RKO (cell line): ENCODE results near the gene LAMTOR1.

Experiments
- DNase-seq: peaks from one replicate; pipeline ENCODE4 v3.0.0-alpha.2; 2016; ENCODE audit warnings: low spot score

The LAMTOR1 gene

DNA sequence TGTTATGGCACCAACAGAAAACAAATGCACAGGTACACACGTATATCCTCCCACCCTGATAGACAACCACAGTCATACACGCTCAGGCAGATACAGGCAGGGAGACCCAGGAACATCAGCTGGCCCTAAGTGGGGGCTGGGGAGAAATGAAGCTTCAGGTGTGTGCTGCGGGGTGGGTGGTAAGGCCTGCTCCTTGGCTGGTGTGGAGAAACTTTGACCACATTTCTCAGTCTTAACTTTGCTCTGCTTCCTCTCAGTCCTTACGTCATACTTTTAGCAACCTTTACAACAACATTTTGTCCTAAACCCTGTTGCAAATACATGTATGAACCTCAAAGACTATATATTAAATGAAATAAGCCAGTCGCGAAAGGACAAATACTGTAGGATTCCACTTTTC lies 16.1 kb upstream of the LAMTOR1 start:
- DNase-seq: no peak

DNA sequence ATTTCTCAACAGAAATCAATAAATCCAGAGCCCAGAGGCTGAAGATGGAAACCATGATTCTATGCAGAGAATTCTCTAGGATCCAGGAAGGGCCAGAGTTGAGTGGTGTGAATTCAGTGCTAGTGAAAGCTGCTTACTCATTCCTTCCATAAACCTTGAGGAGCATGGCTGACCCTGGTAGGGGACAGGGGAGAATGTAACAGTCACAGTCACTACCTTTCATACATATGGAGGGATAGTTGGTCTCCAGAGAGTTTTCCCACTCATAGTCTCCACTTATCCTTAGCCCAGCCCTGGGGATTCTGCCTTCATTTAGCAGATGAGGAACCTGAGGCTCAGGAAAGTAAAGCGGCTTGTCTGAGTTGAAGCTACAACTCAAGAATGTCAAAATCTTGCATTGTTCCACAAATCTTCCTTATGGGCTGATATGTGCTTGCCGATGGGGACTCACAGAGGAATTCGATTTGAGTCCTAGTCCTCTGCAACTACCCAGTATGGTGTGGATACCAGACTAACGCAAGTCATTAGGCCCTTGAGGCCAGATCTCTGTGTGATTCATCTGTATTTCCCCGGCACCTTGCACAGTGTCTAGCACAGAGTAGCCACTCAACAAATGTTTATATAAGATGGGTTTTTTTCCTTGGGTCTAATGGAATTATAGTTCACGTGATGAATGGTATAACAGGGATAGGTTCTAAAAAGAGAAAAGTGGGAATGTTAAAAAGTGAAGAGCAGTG lies 13.1 kb upstream of the LAMTOR1 start:
- no peak for DNase-seq

DNA sequence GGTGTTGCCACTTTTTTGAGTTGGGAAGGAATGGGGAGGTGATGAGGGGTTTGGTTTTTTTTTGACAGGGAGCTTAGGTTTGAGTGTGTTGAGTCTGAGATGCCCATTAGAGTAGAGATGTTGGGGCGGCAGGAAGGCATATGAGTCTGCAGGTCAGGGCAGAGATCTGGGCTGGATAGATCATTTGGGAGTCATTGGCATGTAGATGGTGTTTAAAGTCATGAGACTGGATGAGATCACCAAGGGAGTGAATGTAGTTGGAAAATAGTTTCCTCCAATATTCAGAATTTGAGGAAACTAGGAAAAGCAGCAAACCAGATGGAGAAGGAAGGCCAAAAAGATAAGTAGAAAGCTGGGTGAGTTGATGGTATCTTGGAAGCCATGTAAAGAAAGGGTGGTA lies 11.5 kb upstream of the LAMTOR1 start:
- no peak for DNase-seq

DNA sequence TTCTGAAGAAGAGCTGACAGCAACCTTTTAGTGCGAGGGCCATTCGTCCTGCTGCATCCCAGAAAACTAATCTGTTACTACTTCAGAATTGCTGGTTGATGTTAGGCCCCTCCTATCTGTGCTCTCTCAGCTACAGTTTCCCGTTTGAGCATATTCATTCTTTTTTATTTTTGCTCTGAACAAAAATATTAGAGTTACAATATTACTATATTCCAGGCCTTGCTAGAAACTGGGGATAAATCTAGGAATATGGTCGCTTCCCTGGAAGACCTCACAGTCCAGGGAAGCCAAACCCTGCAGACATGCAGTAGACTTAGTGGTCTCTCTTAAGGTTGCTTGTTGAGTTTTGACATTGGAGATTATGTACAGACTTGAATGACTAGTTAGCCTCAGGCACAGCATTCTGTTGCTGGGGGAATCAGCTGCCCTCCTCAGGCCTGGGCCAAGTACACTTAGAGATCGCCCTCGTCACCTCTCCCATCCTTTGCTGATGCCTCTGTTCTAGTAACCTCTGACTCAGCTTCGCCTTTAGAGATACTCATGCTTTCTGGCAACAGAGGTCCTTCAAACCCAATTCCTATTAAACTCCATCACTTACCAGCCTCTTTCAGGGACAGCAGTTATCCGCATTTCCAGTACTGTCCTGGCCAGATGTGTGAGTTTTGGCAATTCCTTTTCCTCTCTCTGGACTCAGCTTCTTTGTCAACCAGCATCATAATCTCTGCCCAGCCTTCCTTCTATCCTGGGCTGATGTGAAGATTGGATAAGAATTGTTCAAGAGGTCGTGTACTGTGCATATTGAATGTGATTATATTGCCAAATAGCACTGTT lies 10.1 kb upstream of the LAMTOR1 start:
- peak; percentile 59 for DNase-seq

DNA sequence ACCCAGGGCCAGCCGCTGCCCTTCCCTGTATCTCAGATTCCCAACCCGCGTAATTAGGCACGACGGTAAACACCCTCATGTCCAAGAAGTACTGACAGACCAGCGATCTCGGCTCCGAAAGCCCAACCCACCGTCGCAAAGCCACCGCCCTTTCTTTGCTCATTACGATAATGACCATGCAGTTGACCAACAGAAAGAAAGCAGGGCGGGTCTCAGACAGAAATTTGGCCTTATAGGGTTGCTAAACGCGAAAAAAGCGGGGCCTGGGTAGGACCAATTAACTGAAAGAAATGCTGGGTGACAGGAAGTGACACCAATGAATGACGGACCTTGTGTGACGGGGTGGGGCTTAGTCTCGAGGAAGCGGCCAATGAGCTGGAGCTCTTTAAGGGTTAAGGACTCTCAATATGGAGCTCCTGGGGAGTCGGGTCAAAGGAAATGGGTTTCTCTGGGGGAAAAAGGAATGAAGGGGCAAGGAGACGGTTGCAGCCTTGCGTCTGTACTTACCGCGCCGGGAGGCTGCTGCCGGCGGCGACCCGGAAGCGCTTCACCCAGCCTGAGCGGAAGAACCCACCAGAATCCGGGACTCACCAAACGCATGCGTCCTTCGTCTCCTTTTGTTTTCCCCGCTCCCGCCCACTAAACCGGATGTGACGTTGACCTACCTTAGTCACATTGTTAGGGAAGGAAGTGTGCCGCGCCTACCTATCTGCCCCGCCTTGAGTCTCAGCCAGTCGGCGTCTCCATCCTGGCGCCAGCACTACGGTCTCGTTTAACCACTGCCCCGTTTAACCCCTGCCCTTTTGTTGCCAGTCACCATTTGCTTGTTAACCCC lies 9.3 kb upstream of the LAMTOR1 start, which contains the start of gene ANAPC15:
Gene ANAPC15, minus strand, starts transcription at position 553 of the 835 bp plus-strand sequence. CDS start 1,419 bp downstream, outside the sequence.
- peak; percentile 99 for DNase-seq

DNA sequence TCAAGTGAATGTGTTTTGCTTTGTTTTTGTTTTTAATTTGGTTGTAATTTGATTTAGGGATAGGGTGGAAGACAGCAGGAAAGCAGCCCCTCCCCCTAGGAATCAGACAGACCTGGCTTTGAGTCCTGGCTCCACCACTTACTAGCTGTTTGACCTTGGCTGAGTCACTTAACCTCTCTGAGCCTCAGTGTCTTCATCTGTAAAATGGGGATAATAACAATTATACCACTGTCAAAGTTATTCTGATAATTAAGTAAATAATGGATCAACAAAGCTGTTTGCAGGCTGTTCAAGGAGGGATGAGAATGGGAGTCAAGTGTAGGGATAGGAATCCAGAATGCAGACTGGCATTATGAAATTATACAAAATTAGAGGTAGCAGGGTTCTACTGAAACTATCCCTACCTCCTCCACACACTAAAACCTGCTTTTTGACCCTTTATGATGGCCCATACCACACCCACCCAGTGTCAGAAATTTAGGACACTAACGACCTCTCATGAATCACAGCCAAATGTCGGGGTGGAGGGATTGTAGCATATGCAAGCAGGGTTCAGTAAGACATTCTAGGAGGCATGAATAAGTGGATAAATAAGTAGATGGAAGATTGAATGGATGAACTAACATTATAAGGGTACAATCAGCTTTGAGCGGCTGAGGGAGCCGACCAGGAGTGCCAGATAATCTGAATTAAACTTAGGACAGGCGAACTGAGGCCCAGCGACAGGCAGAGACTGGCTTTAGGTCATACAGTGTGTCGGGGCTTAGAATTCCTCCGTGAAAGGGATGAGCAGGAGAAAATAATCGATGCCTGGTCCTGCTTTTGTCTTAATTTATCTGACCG lies 8.4 kb upstream of the LAMTOR1 start:
- peak; percentile 21 for DNase-seq

DNA sequence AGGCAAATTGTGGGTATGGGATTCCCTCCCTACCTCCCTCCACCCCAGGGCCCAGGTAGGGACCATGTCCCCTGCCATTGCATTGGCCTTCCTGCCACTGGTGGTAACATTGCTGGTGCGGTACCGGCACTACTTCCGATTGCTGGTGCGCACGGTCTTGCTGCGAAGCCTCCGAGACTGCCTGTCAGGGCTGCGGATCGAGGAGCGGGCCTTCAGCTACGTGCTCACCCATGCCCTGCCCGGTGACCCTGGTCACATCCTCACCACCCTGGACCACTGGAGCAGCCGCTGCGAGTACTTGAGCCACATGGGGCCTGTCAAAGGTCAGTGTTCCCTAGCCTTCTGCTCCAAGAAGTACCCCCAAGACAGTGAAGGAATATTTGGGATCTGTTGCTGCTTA lies 2.8 kb upstream of the LAMTOR1 start, which contains the start of gene TOMT:
Gene TOMT, plus strand, starts transcription at position 37 of the 400 bp plus-strand sequence. Its CDS starts 28 bp downstream, at position 65.
- no peak for DNase-seq

DNA sequence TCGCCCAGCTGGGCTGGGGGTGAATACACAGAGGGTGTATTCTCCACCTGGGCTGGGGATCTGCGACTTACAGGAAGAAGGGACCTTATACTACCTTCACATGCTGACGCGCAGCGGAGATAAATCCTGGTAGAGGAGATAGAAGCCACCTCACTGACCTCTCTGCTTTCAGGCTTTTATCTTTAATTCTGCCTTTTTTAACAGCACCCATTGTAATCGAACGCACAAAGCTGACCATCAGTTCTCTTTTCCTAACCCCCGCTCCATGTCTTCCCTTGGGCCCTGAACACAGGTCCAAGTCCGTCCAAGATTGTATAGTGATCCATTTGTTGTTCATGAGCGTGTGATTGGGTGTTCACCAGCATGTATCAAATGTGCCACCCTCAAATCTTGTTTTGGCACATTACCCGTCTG lies 664 bp upstream of the LAMTOR1 start:
- DNase-seq: no peak

DNA sequence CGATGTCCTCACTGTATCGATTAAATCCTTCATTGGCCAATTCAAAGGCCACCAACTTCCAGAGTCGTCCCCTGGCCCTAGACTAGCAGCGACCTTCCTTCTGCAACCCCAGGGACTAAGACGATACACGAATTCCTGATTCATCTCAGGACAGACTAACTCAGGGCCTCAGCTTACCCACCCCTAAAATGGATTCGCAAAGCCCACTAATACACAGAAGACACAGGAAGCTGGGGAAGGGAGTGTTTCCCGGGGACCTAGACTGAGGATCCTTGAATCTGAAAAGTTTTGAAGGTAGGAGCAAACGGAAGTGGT lies 509 bp downstream of the LAMTOR1 start:
- peak; percentile 65 for DNase-seq

DNA sequence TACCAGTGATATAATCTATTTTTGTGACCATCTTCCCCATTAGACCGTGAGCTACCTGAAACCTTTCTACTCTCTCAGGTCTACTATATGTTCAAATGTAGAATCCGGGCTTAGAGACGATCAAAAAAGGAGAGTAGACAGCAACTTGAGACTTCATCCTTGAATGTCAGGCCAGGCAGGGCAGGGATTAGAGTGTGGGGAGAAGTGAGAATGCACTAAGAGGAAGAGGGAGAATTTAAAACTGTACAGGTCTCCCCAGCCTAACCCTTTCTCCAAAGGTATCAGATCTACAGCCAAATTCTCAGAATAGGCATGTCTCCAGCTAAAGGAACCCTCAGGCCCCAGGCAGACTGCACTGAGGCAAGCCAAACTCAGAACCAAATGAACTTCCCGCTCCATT lies 935 bp downstream of the LAMTOR1 start:
- no peak for DNase-seq

DNA sequence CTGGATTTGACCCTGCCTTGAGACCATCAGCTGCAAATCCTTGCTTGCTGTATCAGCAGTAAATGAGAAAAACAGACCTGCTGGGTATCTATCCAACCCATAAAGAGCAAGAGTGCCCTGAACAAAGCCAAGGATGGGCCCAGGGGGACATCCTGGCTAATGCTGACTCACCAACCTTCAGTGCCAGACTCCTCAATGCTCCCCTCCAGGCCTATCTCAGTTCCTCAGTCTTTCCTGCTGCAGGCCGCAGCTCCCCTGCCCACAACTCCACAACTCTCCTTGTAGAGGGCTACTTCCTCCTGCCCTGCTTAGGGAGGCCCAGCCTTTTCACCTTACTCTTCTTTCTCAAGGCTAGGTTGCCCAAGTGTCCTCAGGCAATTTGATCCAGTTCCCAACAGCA lies 2.6 kb downstream of the LAMTOR1 start:
- DNase-seq: no peak

DNA sequence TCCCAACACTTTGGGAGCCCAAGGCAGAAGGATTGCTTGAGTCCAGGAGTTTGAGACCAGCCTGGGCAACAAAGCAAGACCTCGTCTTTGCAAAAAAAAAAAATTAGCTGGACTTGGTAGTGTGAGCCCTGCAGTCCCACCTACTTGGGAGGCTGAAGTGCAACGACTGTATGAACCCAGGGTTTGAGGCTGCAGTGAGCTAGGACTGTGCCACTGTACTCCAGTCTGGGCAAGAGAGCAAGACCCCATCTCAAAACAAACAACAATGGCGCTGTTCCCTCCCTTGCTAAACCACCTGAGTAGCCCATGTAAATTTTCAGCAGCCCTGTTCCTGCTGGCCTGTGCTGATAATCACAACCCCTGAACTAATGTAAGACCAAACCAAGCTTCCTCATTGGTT lies 3.1 kb downstream of the LAMTOR1 start:
- no peak for DNase-seq

DNA sequence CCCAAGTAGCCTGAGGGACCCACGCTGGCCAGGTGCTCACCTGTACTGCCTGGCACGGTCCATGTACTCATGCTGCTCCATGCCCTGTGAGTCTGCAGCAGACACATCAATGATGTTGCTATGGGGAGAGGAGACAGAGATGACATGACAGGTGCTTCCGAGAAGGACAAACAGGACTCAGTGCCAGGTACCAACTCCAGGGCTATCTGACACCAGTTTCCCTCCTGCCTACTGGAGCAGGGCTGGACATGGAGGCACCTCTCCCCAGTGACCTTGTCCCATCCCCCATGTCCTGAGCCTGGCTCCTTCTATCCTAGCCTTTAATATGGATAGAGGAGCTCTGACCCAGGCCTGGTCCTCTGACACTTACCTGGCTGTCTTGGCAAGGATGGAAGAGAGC lies 4.4 kb downstream of the LAMTOR1 start:
- no peak for DNase-seq

DNA sequence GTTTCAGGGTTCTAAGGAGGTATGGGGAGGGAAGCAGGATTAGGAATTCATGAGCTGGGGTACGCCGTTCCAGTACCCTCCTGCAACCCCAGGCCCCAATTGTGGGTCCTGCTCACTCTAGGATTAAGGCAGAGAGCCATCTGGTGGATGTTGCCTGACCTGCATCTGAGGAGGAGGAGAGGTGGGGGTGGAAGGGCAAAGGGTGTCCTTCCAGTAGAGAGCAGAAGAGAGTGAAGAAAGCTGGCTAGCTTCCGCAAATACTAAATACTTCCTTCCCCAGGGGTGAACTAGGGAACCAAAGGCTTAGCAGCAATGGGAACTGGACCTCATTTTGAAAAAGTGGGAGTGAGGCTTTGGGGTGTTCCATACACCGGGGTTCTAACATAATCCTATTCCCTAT lies 11.8 kb downstream of the LAMTOR1 start:
- peak; percentile 46 for DNase-seq

DNA sequence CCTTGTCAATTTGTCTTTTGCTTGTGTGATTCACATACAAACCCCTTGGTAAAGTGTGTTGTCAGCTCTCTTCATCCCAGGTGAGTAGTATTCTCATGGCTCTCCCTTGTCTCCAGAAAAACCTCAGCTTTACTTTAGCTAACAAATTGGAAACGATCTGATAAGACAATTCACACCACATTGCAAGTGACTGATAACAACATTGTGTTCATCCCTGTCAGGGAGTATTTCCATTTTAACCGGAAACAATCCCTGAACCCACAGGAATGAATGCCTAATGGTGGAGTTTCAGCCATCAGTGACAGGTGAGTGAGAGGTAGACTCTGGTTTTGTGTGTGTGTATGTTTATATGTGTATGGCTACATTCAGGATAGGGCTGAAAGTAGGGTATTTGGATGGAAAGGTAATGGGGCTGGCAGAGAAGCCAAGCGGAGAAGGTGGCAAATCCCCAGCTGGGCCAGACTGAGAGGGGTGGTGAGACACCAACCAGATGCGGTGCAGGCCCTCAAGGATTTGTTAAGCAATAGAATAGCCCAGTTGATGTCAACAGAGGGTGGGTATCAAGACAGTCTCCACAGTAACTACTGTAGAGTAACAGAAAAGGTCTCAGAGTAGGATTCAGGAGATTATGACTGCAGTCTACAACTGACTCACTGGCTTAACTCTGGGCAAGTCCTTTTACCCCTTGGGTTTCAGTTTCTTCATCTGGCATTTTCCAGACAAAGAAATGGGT lies 14.9 kb downstream of the LAMTOR1 start:
- no peak for DNase-seq

DNA sequence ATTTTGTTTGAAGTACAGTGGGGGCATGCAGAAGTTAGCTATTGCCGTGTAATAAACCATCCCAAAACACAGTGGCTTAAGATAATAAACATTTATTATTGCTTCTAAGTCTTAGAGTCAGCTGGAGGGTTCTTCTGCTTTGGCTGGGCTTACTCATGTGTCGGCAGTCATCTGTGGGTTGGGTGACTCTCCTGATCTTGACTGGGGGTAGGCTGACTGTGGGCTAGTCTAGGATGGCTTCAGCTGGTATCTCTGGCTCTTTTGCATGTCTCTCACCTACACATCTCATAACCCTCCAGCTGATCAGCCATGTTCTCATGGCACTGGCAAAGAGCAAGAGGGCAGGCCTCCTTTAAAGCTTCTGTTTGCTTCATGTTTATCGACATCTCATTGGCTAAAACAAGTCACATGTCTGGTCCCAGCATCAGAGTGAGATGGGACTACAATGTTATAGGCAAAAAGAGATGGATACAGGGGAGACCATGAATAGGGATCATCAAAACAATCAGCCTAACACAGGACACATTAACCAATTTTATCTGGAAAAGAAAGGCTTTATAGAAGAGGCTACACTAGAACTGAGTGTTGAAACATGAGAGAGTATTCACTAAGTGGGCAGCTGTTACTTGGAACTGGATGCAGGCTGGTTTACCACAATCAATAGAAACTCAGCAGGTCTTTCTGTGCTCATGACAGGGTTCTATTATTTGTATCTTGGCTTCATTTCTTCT lies 17.3 kb downstream of the LAMTOR1 start:
- no peak for DNase-seq

DNA sequence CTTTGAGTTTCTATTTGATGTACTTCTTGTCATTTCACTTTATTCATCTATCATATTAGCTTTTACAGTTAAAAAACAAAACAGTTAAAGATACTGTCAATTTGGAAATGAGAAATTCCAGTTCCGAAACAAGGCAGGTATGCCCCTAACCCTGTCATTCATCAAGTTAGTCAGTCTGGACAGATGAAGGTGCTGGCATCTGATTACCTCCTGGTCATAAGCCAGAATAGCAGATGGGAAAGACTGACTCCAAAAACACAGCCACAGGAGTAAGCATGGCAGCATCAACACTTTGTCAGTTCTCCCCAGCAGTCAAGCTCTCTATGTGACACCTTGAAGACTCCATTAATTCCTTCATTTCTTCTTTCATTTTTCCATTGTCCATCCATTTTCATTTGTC lies 18.1 kb downstream of the LAMTOR1 start:
- DNase-seq: no peak

DNA sequence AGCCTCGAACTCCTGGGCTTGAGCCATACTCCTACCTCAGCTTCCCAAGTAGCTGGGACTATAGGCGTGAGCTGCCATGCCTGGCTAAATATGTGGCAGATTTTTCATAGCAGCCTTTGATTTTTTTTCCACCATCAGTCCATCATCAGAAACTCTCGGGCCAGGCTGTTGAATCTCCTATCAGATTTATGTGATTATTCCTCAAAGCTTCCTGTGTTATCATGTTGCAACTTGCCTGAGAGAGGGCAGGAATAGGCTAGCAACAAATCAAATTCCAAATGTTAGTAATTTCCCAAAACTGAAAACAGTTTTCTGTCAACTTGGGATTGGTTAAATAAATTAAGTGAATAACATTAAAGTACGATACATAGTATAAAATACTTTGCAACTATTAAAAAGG lies 19.0 kb downstream of the LAMTOR1 start:
- DNase-seq: no peak

DNA sequence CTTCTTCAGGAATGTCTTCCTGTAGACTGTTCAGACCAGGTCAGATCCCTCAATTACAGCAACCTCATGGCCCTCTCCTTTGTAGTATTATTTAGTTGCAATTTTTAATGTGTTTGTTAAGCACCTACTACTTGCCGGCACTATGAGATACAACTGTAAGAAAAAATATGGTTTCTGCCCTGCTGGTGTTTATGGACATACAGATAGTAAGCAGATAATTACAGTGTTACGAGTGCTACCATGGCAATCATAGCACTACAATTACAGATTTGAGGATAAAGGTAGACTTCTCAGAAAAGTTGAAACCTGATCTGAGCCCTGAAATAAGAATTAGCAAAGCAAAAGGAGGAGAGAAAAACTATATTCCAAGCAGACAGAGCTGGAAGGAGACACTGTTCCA lies 19.7 kb downstream of the LAMTOR1 start:
- no peak for DNase-seq

DNA sequence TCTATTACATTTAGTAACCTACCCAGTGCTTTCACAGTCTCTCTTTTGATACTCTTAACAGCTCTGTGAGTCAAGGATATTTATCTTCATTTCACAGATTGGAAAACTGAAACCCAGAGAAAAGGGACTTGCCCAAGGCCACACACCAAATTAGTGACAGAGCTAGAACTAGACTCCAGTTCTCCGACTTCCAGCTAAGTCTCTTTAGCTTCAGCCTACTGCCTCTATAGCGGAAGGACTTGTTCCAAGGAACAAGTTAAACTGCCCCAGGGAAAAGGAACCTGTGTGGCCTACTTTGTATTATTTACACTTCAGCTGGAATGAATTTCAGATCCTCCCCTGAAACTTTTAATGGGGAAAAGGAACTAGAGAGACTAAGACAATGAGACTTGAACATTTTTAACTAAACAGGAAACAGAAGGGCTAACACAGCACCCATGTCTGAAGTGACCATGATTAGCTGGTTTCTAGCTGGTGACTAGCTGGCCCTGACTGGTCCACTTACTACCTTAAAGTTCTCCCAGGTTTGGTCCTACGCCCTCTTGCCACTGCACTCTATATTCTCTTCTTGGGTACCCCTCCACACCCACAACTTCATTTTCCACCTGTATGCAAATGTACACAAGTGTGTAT lies 21.2 kb downstream of the LAMTOR1 start:
- DNase-seq: no peak
